SK-N-SH treated with all-trans-retinoic acid at 6 μM for 48 hours (cell line): ENCODE data around the gene SCG2.

Experiments used
- ATAC-seq: fragments of 200-7000 bp; cut with Tn5 transposase; 3 replicates; pipeline ENCODE4 v1.9.1; 2020; ENCODE audit warnings: mild to moderate bottlenecking, moderate library complexity
- ARNTL ChIP-seq: fragments of 450-650 bp; formaldehyde crosslinking; IDR thresholded peaks from 2 replicates; pipeline ENCODE4 v1.5.0; 2020; ENCODE audit warnings: low read depth, mild to moderate bottlenecking, moderate library complexity, borderline replicate concordance
- CREB5 ChIP-seq: fragments of 250-450 bp; sonication (Bioruptor Pico); IDR thresholded peaks from 2 replicates; pipeline ENCODE4 v1.5.1; 2020; ENCODE audit warnings: low read depth, mild to moderate bottlenecking, moderate library complexity
- CSDC2 ChIP-seq: fragments of 250-450 bp; sonication (Bioruptor Pico); IDR thresholded peaks from 2 replicates; pipeline ENCODE4 v1.5.0; 2020; ENCODE audit warnings: mild to moderate bottlenecking, moderate library complexity
- CSRNP3 ChIP-seq: fragments of 250-450 bp; sonication (Bioruptor Pico); IDR thresholded peaks from 2 replicates; pipeline ENCODE4 v1.5.1; 2021; ENCODE audit warnings: mild to moderate bottlenecking, moderate library complexity
- ESRRG ChIP-seq: fragments of 250-450 bp; sonication (Bioruptor Pico); IDR thresholded peaks from 2 replicates; pipeline ENCODE4 v1.6.1; 2021; ENCODE audit warnings: mild to moderate bottlenecking
- GLIS3 ChIP-seq: fragments of 250-450 bp; sonication (Bioruptor Pico); IDR thresholded peaks from 2 replicates; pipeline ENCODE4 v1.5.0; 2020; ENCODE audit warnings: mild to moderate bottlenecking, moderate library complexity
- ISL1 ChIP-seq: fragments of 250-450 bp; sonication (Bioruptor Pico); IDR thresholded peaks from 2 replicates; pipeline ENCODE4 v2.1.2; 2022; ENCODE audit warnings: mild to moderate bottlenecking, moderate library complexity
- OSR1 ChIP-seq: fragments of 250-450 bp; sonication (Bioruptor Pico); IDR thresholded peaks from 2 replicates; pipeline ENCODE4 v1.8.0; 2022; ENCODE audit warnings: moderate library complexity, mild to moderate bottlenecking, inconsistent platforms
- PATZ1 ChIP-seq: fragments of 250-450 bp; sonication (Bioruptor Pico); IDR thresholded peaks from 2 replicates; pipeline ENCODE4 v1.8.0; 2020; ENCODE audit warnings: mild to moderate bottlenecking, moderate library complexity, borderline replicate concordance
- PPARA ChIP-seq: fragments of 250-450 bp; sonication (Bioruptor Pico); IDR thresholded peaks from 2 replicates; pipeline ENCODE4 v1.5.0; 2020; ENCODE audit warnings: mild to moderate bottlenecking, borderline replicate concordance
- RARB ChIP-seq: fragments of 250-450 bp; sonication (Bioruptor Pico); IDR thresholded peaks from 2 replicates; pipeline ENCODE4 v1.8.0; 2021; ENCODE audit warnings: mild to moderate bottlenecking, moderate library complexity
- SNAI2 ChIP-seq: fragments of 250-450 bp; sonication (Bioruptor Pico); IDR thresholded peaks from 2 replicates; pipeline ENCODE4 v1.5.0; 2020; ENCODE audit warnings: mild to moderate bottlenecking, moderate library complexity
- TCF4 ChIP-seq: fragments of 250-450 bp; sonication (Bioruptor Pico); IDR thresholded peaks from 2 replicates; pipeline ENCODE4 v1.8.0; 2021; ENCODE audit warnings: mild to moderate bottlenecking, moderate library complexity, borderline replicate concordance
- TOX ChIP-seq: fragments of 250-450 bp; sonication (Bioruptor Pico); IDR thresholded peaks from 2 replicates; pipeline ENCODE4 v1.8.0; 2021; ENCODE audit warnings: mild to moderate bottlenecking, moderate library complexity, borderline replicate concordance
- TSHZ2 ChIP-seq: fragments of 250-450 bp; sonication (Bioruptor Pico); IDR thresholded peaks from 2 replicates; pipeline ENCODE4 v1.5.0; 2020; ENCODE audit warnings: mild to moderate bottlenecking, moderate library complexity
- ZC3H10 ChIP-seq: fragments of 250-450 bp; sonication (Bioruptor Pico); IDR thresholded peaks from 2 replicates; pipeline ENCODE4 v1.5.1; 2021; ENCODE audit warnings: mild to moderate bottlenecking, moderate library complexity
- ZFP3 ChIP-seq: fragments of 250-450 bp; sonication (Bioruptor Pico); IDR thresholded peaks from 2 replicates; pipeline ENCODE4 v1.5.0; 2020; ENCODE audit warnings: mild to moderate bottlenecking, moderate library complexity
- ZFP30 ChIP-seq: fragments of 450-650 bp; formaldehyde crosslinking; IDR thresholded peaks from 2 replicates; pipeline ENCODE4 v1.5.0; 2022; ENCODE audit warnings: mild to moderate bottlenecking, moderate library complexity
- ZNF565 ChIP-seq: fragments of 450-650 bp; formaldehyde crosslinking; conservative IDR thresholded peaks from 2 replicates; pipeline ENCODE4 v1.5.0; 2020; ENCODE audit warnings: low read depth, mild to moderate bottlenecking, moderate library complexity
- ZNF70 ChIP-seq: fragments of 450-650 bp; formaldehyde crosslinking; IDR thresholded peaks from 2 replicates; pipeline ENCODE4 v1.5.0; 2020; ENCODE audit warnings: mild to moderate bottlenecking, moderate library complexity
- ZNF8 ChIP-seq: fragments of 450-650 bp; formaldehyde crosslinking; IDR thresholded peaks from 2 replicates; pipeline ENCODE4 v1.5.0; 2020; ENCODE audit warnings: mild to moderate bottlenecking, moderate library complexity

Gene SCG2

GRCh38 chr2:223647258-223647952, 45.2 kb upstream of the SCG2 start:
- no peak for ATAC-seq
- TF ChIP-seq ZNF70 (no peak), ARNTL (CRISPR knock-in tag) (no peak), GLIS3 (CRISPR knock-in tag) (no peak), CSDC2 (no peak), ZFP30 (no peak), RARB (CRISPR knock-in tag) (no peak), ZNF565 (CRISPR knock-in tag) (no peak), PATZ1 (CRISPR knock-in tag) (no peak), ZC3H10 (CRISPR knock-in tag) (no peak), CSRNP3 (no peak), SNAI2 (CRISPR knock-in tag) (no peak), ZFP3 (no peak), TCF4 (no peak), ESRRG (CRISPR knock-in tag) (no peak), ISL1 (CRISPR knock-in tag) (no peak), ZNF8 (CRISPR knock-in tag) (no peak), CREB5 (no peak), TOX (CRISPR knock-in tag) (no peak), OSR1 (CRISPR knock-in tag) (no peak)

- ATAC-seq, result no peak
- TF ChIP-seq CSDC2, result no peak
- no peak for TF ChIP-seq TSHZ2 (CRISPR knock-in tag)
- no peak for TF ChIP-seq ZFP3
- TF ChIP-seq TOX (CRISPR knock-in tag), result no peak
- no peak for TF ChIP-seq CREB5
- TF ChIP-seq ZNF565 (CRISPR knock-in tag), result no peak
- TF ChIP-seq CSRNP3, result no peak
- TF ChIP-seq PPARA (CRISPR knock-in tag), result no peak
- no peak for TF ChIP-seq TCF4
- TF ChIP-seq PATZ1 (CRISPR knock-in tag), result no peak
Observed at GRCh38 chr2:223644136-223644535, 42.0 kb upstream of the SCG2 start.
